SIG-M5 treated with dmso at 0.1 percent for 504 hours (cell line): Measurements from ENCODE around the gene APPL2.

Experiments
- DNase-seq: peaks from one replicate; lab custom pipeline; 2025; ENCODE audit not compliant: unreplicated experiment; lab: John Stamatoyannopoulos, UW

APPL2 gene, protein sequence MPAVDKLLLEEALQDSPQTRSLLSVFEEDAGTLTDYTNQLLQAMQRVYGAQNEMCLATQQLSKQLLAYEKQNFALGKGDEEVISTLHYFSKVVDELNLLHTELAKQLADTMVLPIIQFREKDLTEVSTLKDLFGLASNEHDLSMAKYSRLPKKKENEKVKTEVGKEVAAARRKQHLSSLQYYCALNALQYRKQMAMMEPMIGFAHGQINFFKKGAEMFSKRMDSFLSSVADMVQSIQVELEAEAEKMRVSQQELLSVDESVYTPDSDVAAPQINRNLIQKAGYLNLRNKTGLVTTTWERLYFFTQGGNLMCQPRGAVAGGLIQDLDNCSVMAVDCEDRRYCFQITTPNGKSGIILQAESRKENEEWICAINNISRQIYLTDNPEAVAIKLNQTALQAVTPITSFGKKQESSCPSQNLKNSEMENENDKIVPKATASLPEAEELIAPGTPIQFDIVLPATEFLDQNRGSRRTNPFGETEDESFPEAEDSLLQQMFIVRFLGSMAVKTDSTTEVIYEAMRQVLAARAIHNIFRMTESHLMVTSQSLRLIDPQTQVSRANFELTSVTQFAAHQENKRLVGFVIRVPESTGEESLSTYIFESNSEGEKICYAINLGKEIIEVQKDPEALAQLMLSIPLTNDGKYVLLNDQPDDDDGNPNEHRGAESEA

DNA sequence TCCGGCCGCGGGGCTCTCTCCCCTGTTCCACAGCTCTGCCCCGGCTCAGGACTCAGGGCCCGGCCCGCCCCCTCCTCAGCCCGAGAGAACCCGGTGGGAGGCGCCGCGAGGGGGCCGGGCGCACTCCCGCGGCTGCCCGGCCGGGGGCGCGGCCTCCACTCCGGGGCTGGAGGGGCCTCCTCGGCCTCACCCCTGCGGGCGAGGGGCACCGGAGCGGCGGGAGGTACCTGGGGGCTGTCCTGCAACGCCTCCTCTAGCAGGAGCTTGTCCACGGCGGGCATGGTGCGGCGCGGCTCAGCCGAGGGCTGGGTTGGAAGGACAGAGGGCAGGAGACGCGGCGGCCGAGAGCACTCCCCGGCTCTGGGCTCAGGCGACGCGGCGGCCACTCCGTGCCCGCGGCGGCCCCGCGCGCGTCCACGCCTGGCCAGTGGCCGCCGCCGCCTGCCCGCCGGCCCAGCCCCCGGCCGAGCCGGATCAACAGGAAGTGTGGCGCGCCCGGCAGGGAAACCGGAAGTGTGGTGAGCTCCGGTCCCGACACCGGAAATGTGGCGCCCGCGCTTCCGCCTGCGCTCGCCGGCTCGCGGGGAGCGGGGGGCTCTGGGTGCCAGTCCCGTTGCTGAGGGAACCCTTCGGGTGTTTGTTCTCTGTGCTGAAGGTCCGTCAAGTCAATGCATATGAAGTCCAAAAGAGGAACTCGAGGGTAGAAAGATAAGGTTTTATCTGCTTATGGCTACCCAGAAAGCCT lies at the start of gene APPL2:
Gene APPL2, minus strand, starts transcription at position 443 of the 745 bp plus-strand sequence. Its CDS starts 162 bp downstream, at position 281.
- DNase-seq, result peak; percentile 80

DNA sequence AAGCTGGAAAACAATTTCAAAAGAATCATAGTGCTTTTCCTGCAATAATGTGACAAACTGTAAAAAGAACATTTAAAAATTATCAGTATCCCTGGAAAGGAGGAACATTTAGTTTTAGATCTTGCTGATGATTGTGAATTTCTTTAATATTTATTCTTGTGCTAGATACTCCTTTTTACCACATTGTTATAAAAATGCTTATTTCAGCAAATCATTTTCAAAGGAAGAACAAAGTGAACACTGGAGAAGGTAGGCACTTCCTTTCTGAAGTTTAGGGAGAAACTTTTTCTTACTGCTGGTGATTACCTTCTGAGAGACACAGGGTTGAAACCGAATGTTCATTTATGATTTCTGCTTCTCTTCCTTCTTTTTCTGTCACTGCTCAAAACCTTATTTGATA lies 49.4 kb upstream of the APPL2 start:
- DNase-seq, result no peak

DNA sequence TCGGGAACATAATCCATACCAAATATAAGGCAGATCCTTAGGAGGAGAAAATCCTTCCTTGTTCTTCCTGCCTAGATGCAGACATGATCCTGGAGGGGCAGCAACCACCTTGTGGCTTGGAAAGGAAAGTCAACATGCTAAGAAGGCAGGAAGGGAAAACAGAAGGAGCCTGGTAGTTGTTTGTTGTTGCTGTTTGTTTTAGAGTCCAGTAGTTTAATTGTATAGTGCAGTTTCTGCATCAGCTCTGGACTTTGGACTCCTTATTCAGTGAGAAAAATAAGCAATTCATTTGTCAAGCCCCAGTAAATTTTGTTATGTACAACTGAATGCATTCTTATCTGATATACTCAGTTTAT lies 45.7 kb upstream of the APPL2 start:
- DNase-seq, result no peak

DNA sequence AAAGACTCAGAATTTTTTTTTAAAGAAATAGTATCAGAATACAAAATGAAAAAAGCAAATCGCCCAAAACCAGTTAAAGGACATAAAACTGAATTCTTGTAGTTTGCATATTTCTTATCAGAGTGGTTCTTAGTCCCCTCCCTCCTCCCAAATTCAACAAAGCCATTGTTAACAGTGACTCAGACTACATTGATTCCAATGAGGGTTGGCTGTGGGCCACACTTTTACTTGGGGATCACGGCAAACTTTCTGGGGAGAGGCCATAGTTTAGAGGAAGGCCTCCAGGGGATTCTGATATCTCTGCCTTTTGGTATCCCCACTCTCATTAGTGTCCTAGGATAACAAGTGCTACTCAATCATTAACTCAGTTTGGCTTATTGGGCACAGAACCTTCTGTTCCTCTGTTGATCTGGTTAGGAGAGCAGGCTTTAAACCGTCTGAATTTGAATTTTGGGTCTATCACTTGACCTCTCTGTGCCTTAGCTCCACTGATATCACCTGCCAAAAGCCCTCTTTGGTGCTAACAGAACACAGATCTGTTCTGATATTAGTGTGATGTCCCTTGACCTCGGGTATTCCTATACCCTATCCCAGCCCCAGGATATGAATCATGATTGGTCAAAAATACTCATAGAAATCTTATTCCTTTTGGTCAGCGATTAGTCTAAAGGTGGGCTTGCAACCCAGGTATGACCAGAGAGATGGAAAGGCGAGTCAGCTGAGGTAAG lies 45.2 kb upstream of the APPL2 start:
- DNase-seq, result no peak

DNA sequence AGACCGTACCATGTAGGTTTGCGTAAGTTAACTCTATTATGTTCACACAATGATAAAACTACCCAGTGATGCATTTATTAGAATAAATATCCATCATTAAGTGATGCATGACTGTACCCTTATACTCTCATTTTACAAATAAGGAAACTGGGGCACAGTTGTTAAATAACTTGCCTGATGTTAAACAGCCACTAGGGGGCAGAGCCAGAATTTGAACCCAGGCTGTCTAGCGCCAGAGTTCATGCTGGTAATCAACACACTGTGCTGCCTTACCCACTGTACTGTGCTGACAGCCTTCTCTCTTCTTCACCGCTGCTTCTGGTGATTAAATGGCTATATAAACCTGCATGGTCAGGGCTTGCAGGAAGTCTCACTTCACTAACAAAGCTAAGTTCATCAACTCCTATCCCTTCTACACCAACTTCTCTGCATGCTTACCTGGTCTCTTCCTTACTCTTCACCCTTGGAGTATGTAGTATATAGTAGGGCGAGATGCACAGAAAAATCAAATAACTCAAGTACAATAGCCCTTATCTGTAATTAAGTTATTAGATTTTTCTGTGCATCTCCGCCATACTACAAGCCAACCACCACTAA lies 43.6 kb upstream of the APPL2 start:
- peak; percentile 37 for DNase-seq

DNA sequence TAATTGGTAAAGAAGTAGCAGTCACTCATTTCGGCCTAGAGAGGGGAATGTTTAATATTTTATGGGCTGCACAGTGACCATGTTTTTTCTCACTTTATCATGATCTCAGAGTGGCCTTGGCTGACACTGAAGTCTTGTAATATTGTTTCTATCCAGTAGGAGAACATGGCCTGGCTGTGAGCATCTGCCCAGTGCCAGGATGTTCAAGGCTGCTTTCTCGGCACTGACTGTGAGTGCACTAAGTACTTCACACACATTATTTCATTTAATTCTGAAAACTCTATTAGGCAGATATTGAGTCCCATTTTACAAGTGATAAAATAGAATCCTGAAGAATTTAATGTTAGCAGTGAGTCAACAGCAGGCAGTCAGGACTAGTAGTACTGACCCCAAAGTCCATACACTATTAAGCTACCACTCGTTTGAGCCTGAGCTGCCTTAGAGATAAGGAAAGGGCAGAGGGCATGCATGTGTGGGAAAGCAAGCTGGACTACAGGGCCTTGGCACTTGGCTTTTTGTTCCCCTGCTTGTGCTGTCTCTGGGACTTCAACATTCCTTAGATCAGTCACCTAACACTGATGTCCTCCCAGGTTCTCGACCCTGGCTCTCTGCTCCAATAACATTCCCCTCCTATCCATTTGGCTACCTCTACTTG lies 42.2 kb upstream of the APPL2 start:
- no peak for DNase-seq

DNA sequence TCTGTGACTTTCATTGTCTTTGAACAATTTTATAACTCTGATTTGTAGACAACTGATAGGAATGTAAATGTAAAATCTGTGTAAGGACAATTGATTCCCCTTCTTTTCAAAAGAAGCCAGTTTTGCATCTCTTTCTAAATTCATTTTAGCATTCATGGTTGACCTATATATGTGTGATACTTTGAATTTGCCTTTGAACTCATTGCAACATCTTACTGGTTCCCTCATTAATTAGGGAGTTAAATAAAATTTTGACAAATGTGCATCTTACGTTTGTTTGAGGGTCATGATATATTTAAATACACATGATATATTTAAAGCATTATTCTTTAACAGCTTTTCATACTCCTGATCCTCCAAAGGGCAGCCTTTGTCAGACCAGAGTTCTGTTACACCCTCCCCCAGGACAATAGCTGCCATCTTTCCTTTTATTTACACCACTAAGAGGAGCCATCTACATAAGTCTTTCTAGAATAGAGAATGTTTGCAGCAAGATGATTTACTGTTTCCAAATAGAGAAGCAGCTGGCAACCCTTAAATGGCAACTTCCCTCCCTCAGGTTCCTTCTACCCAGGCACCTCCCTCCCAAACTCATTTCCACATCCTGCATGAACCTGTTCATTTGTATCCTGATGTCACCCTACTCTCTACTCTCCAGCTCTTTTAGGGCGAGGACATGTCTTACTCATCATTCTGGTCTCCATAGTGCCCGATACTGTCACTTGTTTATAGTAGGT lies 40.2 kb upstream of the APPL2 start:
- peak; percentile 52 for DNase-seq

DNA sequence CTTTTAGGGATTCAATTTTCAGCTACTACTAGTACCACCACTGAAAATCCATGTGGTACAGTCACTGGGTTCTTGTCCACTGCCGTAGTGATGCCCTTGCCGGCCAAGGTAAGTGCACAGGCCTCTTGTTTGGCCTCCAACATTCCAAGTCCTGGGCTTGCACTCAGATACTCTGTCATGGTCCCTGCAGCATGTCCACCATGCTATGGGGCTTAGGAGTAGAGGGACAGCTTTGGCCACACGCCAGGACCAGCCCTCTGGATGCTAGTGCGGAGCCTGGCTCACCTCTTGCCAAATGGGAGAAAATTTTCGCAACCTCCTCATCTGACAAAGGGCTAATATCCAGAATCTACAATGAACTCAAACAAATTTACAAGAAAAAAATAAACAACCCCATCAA lies 38.6 kb upstream of the APPL2 start:
- no peak for DNase-seq

DNA sequence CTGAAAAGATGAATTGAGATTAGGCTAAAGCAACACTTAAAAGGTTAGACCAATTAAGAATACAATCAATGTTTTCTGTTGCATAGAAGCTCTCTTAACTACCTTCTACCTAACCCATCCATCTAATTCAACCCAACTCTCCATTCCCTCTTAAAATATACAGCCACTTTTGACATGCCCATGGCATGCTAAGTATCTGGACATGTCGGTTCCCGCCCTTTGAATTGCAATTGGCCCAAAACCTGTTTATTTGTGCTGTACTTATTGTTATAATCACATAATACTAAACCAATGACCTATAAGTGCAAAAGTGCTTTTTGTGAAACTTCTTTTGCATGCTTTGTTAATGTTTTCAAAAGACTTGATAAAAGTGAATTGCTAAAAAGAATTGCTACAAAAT lies 37.6 kb upstream of the APPL2 start:
- DNase-seq, result no peak

DNA sequence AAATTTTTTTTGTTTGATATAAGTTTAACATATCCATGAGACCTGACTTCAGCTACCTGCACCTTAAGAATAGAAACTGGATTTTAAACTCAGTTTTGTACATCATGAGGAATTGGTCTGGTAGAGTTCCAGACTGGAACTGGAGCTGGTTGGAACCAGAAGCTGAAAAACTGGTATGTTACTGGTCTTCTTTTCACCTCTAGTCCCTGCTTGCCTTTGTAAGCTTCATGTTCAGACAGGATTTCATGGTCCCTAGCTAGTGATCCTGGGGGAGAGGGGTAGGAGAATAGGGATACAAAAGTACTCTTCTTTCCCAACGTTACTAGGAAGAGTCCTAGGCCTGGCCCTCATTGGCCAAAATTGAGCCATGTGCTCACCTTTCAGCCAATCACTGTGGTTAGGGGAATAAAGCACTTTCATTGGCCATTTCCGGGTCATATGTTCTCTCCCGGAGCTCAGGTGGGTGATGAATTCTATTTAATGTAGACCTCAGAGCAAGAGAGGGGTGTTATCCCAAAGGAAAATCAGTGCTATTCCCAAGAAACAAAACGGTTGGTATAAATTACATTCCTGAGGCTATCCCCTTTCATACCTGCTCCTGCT lies 36.9 kb upstream of the APPL2 start:
- DNase-seq, result no peak

DNA sequence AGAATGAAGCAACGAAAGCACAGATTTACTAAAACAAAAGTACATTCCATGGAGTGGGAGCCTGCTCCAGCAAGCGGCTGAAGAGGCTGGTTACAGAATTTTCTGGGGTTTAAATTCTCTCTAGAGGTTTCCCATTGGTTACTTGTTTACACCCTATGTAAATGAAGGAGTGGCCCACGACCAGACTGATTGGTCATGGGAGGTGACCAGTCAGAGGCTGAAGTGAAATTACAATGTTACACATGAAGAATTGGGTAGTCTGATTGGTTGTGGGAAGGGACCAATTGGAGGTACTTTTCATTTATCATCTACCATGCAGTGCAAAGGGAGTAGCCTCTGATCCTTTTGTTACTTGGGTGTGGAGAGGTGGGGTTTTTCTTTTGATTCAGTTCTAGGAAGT lies 36.2 kb upstream of the APPL2 start:
- DNase-seq, result no peak

DNA sequence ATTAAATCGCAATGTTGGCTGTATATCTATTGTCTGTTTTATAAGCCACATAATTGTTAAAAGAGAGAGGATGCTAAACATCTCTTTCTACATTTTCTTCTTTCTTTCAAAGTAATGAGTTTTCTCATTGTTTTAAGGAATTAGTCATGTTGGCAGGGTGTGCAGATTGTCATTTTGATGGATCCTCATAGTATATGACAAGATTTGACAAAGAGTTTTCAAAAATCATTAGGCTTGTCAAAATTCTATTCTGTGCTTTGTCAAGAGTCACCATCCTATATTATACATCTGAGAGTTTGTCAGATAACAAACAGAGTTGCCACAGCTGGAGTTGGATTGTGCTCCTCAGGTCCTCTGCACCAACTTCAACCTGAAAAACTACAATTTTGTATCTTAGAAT lies 35.4 kb upstream of the APPL2 start:
- DNase-seq, result no peak

DNA sequence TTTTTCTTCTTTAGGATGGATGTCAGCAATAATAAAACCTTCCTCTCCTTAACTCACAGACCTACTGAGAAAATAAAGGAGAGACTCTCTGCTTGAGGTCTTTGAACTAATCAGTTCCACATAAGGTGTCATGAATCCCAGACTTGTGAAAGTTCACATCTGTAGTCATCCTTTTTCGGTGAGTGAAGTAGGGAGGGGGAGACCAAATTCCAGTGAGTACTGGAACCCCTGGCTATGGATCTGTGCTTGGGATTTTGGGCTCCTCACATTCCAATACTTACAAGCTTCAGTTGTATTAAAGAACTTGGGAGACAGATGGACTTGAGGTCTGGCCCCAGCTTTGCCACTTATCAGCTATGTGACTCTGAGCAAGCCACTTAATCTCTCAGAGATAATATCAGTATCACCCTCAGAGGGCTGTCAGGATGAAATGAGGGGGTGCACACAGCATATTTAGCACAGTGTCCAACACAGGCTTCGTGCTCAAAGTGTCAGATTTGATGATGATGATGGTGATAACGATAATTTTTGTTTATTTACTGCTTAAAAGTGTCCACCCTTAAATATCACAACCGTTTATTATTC lies 34.8 kb upstream of the APPL2 start:
- DNase-seq, result no peak

DNA sequence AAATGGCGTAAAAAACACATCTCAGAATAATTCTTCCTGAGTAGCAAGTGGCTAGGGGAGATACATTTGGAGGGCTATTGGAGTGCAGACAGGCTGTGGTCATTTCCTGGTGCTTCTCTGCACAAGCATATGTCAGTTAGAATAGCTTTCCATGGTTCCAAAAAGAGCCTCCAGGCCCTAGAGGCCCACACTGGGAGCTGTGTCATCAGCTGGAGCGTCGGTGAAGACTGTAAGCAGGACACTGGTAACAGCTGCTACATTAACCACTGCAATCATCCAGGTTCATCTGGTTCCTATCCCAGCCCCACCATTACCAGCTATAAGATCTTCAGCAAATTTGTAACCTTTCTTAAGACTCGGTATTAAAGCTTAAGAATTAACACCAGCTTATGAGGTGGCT lies 31.7 kb upstream of the APPL2 start:
- DNase-seq, result no peak

DNA sequence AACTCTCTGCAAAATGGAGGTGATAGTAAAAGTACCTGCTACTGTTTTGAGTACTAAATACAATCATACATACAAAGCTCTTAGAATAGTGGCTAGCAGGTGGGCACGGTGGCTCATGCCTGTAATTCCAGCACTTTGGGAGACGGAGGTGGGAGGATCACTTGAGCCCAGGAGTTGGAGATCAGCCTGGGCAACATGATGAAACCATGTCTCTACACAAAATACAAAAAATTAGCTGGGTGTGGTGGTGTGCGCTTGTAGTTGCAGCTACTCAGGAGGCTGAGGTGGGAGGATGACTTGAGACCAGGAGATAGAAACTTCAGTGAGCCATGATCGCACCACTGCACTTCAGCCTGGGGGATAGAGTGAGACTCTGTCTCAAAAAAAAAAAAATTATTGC lies 28.8 kb upstream of the APPL2 start:
- no peak for DNase-seq

DNA sequence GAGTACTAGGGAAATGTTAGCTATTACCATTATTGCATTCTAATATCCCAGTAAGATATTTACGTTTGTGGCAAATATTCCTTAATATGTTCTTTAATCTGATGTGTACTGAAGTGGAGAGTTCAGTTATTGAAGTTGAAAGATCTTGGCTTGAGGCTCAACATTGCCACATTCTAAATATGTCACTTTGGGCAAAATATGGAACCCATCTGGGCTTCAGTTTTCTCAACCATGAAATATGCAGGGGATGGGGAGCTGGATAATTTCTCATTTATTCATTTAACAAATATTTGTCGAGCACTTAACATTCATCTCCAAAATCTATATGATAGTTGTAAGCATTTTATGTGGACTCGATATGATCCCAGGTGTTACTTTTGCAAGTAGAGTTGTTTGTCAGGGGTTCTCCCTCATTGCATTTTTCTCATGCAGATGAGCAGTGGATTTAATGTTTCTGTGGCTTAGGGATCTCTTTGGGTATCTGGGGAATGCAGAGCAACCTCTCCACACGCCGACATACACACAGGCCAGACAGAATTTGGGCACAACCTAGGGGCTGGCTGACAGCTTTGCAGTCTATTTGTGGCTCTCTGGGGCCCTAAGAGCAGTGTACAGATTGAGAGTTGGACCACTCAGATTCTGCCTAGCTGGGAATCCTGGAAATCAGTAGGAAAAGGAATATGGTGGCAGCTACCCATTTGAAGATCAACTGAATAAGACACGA lies 26.6 kb upstream of the APPL2 start:
- no peak for DNase-seq

DNA sequence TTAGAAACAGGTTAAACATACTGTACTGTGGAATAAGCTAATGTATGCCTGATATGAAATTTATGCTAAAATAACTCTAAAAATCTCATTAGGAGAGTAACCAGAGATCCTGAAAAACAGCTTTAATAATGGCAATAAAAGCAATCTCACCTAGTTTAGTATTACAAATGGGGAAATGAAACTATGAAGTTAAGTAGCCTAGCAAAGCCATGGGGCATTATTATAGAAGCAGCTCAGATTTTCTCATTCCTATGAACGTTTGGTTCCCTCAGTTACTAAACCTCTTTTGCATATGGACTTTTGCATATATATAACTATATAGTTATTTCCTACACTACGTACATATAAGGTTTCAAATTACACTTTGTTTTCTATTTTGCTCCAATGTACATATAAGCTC lies 25.0 kb upstream of the APPL2 start:
- peak; percentile 12 for DNase-seq

DNA sequence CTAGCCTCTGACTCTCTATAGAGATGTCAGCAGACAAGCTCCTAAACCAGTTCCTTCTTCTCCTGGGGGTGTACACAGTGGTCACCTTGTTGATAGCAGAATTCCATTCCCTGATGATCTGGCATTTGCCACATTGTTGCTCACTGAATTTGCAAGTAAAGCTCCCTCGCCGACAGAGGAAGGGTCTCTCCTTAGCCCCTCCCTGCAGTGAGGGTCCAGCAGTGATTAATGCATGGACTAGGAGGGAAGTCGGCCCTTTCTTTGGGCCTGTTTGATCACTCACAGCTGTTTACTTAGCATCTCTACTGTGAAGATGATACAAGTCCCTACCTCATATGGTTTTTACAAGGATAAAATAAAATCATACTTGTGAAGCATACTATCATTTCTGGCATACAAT lies 23.3 kb upstream of the APPL2 start:
- DNase-seq, result no peak
